ENCODE results near the gene RASSF5. TPM values are rescaled to one million over a fixed set of nuclear protein-coding genes. Genes with fewer than 3 reads are reported as not detected.

Gene RASSF5
- total and polyA plus RNA-seq, 9 of the 15 experiments (the other 6 are each of a cell fraction or from before 2014, with no cell fraction given), result 6.1 to 41.0 (median 25.2) TPM

DNA sequence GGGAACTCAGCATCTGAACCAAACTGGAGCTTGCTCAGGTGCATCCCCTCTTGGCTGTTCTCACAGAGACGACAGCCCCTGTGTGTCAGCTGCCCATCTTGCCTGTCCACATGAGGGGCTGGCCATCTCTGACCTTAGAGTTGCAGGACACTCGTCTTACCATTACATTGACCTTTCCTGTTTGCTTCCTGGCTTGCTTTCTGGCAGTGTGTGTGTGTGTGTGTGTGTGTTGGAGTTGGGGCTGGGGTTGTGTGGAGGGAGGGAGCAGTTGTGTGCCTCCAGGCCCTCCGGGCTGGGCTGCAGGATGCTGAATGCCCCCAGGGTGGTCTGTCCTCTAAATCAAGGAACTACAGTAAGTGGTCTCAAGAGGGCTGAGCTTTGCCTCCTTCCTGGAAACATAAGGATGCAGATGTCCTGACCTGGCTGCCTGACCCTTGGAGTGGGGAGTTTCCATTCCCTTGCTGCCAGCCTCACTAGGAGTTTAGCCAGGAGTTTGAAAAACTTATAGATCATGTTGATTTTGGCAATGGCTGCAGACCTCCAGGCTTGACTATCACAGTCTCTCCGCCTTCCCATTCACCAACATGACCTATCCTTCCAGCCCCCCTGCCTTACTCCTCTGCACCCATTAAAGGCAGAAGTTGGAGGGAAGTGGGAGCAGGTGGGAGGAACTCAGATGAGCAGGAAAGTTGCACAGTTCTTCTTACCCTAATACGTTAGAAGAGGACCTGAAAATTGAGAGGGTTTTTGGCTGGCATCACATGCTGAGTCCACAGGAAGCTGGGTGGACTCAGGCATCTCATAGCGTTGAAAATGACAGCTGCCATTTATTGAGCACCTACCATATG lies 19.0 kb downstream of the RASSF5 start (continued):
- TF ChIP-seq, protein P1, sequence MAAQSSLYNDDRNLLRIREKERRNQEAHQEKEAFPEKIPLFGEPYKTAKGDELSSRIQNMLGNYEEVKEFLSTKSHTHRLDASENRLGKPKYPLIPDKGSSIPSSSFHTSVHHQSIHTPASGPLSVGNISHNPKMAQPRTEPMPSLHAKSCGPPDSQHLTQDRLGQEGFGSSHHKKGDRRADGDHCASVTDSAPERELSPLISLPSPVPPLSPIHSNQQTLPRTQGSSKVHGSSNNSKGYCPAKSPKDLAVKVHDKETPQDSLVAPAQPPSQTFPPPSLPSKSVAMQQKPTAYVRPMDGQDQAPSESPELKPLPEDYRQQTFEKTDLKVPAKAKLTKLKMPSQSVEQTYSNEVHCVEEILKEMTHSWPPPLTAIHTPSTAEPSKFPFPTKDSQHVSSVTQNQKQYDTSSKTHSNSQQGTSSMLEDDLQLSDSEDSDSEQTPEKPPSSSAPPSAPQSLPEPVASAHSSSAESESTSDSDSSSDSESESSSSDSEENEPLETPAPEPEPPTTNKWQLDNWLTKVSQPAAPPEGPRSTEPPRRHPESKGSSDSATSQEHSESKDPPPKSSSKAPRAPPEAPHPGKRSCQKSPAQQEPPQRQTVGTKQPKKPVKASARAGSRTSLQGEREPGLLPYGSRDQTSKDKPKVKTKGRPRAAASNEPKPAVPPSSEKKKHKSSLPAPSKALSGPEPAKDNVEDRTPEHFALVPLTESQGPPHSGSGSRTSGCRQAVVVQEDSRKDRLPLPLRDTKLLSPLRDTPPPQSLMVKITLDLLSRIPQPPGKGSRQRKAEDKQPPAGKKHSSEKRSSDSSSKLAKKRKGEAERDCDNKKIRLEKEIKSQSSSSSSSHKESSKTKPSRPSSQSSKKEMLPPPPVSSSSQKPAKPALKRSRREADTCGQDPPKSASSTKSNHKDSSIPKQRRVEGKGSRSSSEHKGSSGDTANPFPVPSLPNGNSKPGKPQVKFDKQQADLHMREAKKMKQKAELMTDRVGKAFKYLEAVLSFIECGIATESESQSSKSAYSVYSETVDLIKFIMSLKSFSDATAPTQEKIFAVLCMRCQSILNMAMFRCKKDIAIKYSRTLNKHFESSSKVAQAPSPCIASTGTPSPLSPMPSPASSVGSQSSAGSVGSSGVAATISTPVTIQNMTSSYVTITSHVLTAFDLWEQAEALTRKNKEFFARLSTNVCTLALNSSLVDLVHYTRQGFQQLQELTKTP (IDR thresholded peaks at IDR 0.05; ENCODE audit: low read depth in 1 of 2, partially characterized antibody in 2 of 2), result no peak
- TF ChIP-seq SIX5 (IDR thresholded peaks at IDR 0.05; ENCODE audit: borderline replicate concordance in 1 of 2, insufficient read depth in 1 of 2, low read depth in 1 of 2, low read length in 2 of 2) (no peak), PHTF2 (CRISPR knock-in tag; IDR thresholded peaks at IDR 0.05) (no peak), CBX1 (IDR thresholded peaks at IDR 0.05; ENCODE audit: low read depth) (no peak), CREM (IDR thresholded peaks at IDR 0.05; ENCODE audit: low read depth) (no peak)
- TF ChIP-seq, protein P2, sequence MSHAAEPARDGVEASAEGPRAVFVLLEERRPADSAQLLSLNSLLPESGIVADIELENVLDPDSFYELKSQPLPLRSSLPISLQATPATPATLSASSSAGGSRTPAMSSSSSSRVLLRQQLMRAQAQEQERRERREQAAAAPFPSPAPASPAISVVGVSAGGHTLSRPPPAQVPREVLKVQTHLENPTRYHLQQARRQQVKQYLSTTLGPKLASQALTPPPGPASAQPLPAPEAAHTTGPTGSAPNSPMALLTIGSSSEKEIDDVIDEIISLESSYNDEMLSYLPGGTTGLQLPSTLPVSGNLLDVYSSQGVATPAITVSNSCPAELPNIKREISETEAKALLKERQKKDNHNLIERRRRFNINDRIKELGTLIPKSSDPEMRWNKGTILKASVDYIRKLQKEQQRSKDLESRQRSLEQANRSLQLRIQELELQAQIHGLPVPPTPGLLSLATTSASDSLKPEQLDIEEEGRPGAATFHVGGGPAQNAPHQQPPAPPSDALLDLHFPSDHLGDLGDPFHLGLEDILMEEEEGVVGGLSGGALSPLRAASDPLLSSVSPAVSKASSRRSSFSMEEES (CRISPR knock-in tag; IDR thresholded peaks at IDR 0.05), result no peak
- TF ChIP-seq, protein P3, sequence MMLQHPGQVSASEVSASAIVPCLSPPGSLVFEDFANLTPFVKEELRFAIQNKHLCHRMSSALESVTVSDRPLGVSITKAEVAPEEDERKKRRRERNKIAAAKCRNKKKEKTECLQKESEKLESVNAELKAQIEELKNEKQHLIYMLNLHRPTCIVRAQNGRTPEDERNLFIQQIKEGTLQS (IDR thresholded peaks at IDR 0.05), result no peak
- TF ChIP-seq, protein P3 (CRISPR knock-in tag; conservative IDR thresholded peaks at IDR 0.05), result no peak

All from K562 (cell line).